GM21529 (cell line): ENCODE measurements around the gene RELN.
"Not testable (repeated sequence)": the region's sequence is repeated elsewhere in the genome, so short reads cannot be mapped to it uniquely, and the experiment has no call there.

Experiments used
- ATAC-seq: cut with Tn5 transposase; IDR thresholded peaks from one replicate; pipeline ENCODE4 v1.9.1; 2021; ENCODE audit not compliant: unreplicated experiment

RELN gene

GRCh38 chr7:103532955-103533354, 456.5 kb downstream of the RELN start:
- ATAC-seq, result no peak

GRCh38 chr7:103528152-103528551, 461.3 kb downstream of the RELN start:
- ATAC-seq, result no peak

GRCh38 chr7:103525937-103526336, 463.5 kb downstream of the RELN start:
- ATAC-seq, result no peak

GRCh38 chr7:103524042-103524907, 465.2 kb downstream of the RELN start:
- no peak for ATAC-seq

- ATAC-seq, result no peak
These were observed 467.5 kb downstream of the RELN start for GRCh38 chr7:103521937-103522336.

GRCh38 chr7:103504505-103505135, 484.8 kb downstream of the RELN start:
- no peak for ATAC-seq

- ATAC-seq, result no peak
These were observed 488.3 kb downstream of the RELN start for GRCh38 chr7:103501206-103501605.

- no peak for ATAC-seq
These were observed 489.5 kb downstream of the RELN start for GRCh38 chr7:103499976-103500375.

GRCh38 chr7:103487419-103487818, 502.0 kb downstream of the RELN start:
- no peak for ATAC-seq

GRCh38 chr7:103486873-103487272, 502.6 kb downstream of the RELN start:
- ATAC-seq, result not testable (repeated sequence)

GRCh38 chr7:103480771-103481170, 508.7 kb downstream of the RELN start:
- no peak for ATAC-seq

- no peak for ATAC-seq
These were observed 514.5 kb downstream of the RELN start for GRCh38 chr7:103474956-103475355.

- ATAC-seq, result no peak
These were observed 520.1 kb downstream of the RELN start for GRCh38 chr7:103469095-103469948.

GRCh38 chr7:103466814-103467213, 522.6 kb downstream of the RELN start:
- no peak for ATAC-seq

- no peak for ATAC-seq
These were observed 527.1 kb downstream of the RELN start for GRCh38 chr7:103462358-103462757.

- peak; percentile 69 for ATAC-seq
These were observed 542.1 kb downstream of the RELN start for GRCh38 chr7:103447073-103447960.

GRCh38 chr7:103446049-103446520, 543.4 kb downstream of the RELN start, which contains the start of gene SLC26A5:
Gene SLC26A5, minus strand, starts transcription at chr7:103446207. Its CDS starts 24,693 bp downstream, at chr7:103421514.
- no peak for ATAC-seq

- no peak for ATAC-seq
These were observed 544.0 kb downstream of the RELN start for GRCh38 chr7:103445228-103446048.

GRCh38 chr7:103439661-103440060, 549.8 kb downstream of the RELN start:
- ATAC-seq, result no peak
